ENCODE data around the gene HSD17B12. TPM values are rescaled to one million over a fixed set of nuclear protein-coding genes. Genes with fewer than 3 reads are reported as not detected.

The HSD17B12 gene
- total and polyA plus RNA-seq, 7 experiments from 2014 or later = 20.3 to 39.5 (median 24.7) TPM

DNA sequence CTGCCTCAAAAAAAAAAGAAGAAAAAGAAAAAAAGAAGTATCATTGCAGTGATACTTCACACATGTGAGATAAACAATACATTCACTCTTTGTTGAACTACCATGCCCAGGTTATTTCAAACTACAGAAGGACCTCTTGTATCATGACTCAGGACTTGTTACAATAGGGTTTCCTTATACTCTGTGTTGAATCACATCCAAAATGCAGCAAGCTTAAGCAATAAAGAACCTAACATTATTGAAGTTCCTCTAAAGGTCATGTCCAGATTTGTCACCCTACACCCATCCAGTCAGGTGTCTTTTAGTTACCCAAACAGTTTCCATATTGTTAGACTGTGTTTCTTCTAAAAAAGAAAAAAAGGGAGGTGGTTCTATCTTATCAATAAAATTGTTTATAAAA is 173.2 kb downstream of the HSD17B12 start:
- intact Hi-C loops (cut with micrococcal nuclease) = loop anchor here (5.0 to 10.0 kb wide), 2 partner anchors 281 to 359 kb away; no protein-coding TSS in a partner anchor
- Histone ChIP-seq H3K4me3 (ENCODE audit: low read length) (no peak overlapping the region), H3K4me1 (ENCODE audit: control insufficient read depth in 2 of 2, insufficient read depth in 2 of 2, low read length in 2 of 2) (no peaks in the 10 kb centered on the region), H3K36me3 (ENCODE audit: control insufficient read depth in 2 of 3, insufficient read depth in 3 of 3, low read length in 3 of 3) (peaks cover 0 to 11% (median 0%) of the 10 kb centered on the region in 3 experiments), H3K27ac (ENCODE audit: low read depth, low read length) (no peak overlapping the region), H3K9me3 (ENCODE audit: control insufficient read depth in 2 of 3, low read length in 3 of 3) (no peaks in the 10 kb centered on the region), H3K27me3 (ENCODE audit: control insufficient read depth in 2 of 2, insufficient read depth in 2 of 2, low read length in 2 of 2) (no peaks in the 10 kb centered on the region)
- Mint-ChIP-seq H3K4me1 (peaks cover 4 to 7% (median 6%) of the 10 kb centered on the region in 7 donors), H3K36me3 (peaks cover 0 to 18% (median 5%) of the 10 kb centered on the region in 5 donors), H3K27ac (no peak overlapping the region), H3K27me3 (no peaks in the 10 kb centered on the region), H3K9me3 (no peaks in the 10 kb centered on the region), H3K4me3 (no peak overlapping the region)
- DNase-seq = no peak
- POLR2A ChIA-PET = no interaction called here
- CTCF ChIA-PET = interaction anchor here (0.6 kb wide), 1 partner anchor 88 kb away, joined by 5 read pairs; no protein-coding TSS in a partner anchor
- ATAC-seq = no peak

DNA sequence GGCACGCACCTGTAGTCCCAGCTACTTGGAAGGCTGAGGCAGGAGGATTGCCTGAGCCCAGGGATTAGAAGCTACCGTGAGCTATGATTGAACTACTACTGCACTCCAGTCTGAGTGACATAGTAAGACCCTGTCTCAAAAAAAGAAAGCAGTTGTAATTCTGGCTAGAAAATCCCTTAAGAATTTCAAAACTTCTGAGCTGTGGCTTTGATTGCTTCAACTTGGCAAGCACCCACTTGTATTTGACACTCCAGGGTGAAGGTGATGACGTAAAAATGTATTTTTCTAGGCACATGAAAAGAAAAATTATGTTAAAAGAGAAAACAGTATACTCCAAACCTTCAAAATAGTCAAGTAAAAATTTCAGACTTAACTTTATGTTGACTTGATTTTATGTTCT is 176.5 kb downstream of the HSD17B12 start:
- no peaks in the 10 kb centered on the region for H3K27me3 ChIP-seq (ENCODE audit: control insufficient read depth in 2 of 2, insufficient read depth in 2 of 2, low read length in 2 of 2)
- no peak for DNase-seq
- H3K4me3 ChIP-seq (ENCODE audit: low read length) = no peak overlapping the region
- Mint-ChIP-seq H3K4me3 (no peak overlapping the region), H3K4me1 (no peaks in the 10 kb centered on the region), H3K27me3 (no peaks in the 10 kb centered on the region), H3K36me3 (peaks cover 0 to 17% (median 0%) of the 10 kb centered on the region in 5 donors), H3K27ac (no peak overlapping the region), H3K9me3 (peaks cover 0 to 10% (median 3%) of the 10 kb centered on the region in 11 donors)
- intact Hi-C loops (cut with micrococcal nuclease) = loop anchor here in 1 of 2 donors (10.0 kb wide), 1 partner anchor 362 kb away; no protein-coding TSS in a partner anchor
- H3K36me3 ChIP-seq (ENCODE audit: control insufficient read depth in 2 of 3, insufficient read depth in 3 of 3, low read length in 3 of 3) = peaks cover 0 to 11% (median 0%) of the 10 kb centered on the region in 3 experiments
- CTCF ChIA-PET = no interaction called here
- H3K4me1 ChIP-seq (ENCODE audit: control insufficient read depth in 2 of 2, insufficient read depth in 2 of 2, low read length in 2 of 2) = no peaks in the 10 kb centered on the region
- no peaks in the 10 kb centered on the region for H3K9me3 ChIP-seq (ENCODE audit: control insufficient read depth in 2 of 3, low read length in 3 of 3)
- POLR2A ChIA-PET = no interaction called here
- no peak overlapping the region for H3K27ac ChIP-seq (ENCODE audit: low read depth, low read length)
- no peak for ATAC-seq

DNA sequence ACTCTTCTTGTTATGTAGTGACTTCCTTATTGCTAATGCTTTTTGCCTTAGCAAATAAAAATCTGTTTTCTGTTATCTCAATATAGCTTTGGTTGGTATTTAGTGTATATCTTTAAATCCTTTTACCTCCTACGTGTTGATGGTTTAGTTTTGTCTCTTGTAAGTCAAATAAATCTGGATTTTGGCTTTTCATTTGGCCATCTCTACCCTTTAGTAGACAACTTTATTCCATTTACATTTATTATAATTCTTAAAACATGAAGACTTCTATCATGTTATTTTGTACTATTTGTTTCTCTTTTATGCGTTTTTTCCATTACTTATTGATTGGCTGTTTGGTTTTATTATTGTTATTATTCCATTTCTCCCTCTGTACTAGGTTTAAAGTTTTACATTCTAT is 180.6 kb downstream of the HSD17B12 start:
- no peak overlapping the region for H3K27ac ChIP-seq (ENCODE audit: low read depth, low read length)
- H3K4me3 ChIP-seq (ENCODE audit: low read length) = no peak overlapping the region
- no peak for DNase-seq
- Mint-ChIP-seq H3K27me3 (peaks cover 0 to 27% (median 9%) of the 10 kb centered on the region in 5 donors), H3K9me3 (peaks cover 0 to 14% (median 3%) of the 10 kb centered on the region in 11 donors), H3K4me1 (no peaks in the 10 kb centered on the region), H3K4me3 (no peak overlapping the region), H3K27ac (no peak overlapping the region), H3K36me3 (peaks cover 0 to 7% (median 0%) of the 10 kb centered on the region in 5 donors)
- CTCF ChIA-PET = no interaction called here
- no peaks in the 10 kb centered on the region for H3K36me3 ChIP-seq (ENCODE audit: control insufficient read depth in 2 of 3, insufficient read depth in 3 of 3, low read length in 3 of 3)
- ATAC-seq = no peak
- H3K9me3 ChIP-seq (ENCODE audit: control insufficient read depth in 2 of 3, low read length in 3 of 3) = no peaks in the 10 kb centered on the region
- no peaks in the 10 kb centered on the region for H3K4me1 ChIP-seq (ENCODE audit: control insufficient read depth in 2 of 2, insufficient read depth in 2 of 2, low read length in 2 of 2)
- POLR2A ChIA-PET = interaction anchor here (0.6 kb wide), 1 partner anchor 663 kb away, joined by 3 read pairs; no protein-coding TSS in a partner anchor
- no peaks in the 10 kb centered on the region for H3K27me3 ChIP-seq (ENCODE audit: control insufficient read depth in 2 of 2, insufficient read depth in 2 of 2, low read length in 2 of 2)
- intact Hi-C loops (cut with micrococcal nuclease) = no loop called here

DNA sequence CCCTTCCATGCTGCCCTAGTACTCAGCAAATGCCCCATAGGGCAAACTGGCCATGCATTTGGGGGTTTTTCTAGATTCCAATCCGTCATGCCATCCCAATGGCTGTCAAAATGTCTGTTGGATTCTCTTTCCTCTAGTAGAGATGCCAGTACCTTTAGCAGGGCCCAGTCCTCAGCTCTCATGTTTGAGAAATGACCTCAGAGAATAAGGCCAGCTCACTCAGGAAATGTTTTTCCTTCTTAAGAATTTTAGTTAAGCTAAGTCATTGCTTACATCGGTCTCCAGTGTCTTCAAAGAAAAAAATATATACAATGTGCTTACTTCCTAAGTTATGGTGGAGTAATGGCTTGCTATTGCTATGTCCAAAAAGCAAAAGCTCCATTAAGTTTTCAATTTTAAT is 186.0 kb downstream of the HSD17B12 start:
- peaks cover 8 to 27% (median 11%) of the 10 kb centered on the region in 7 donors for H3K4me1 Mint-ChIP-seq
- H3K4me1 ChIP-seq (ENCODE audit: control insufficient read depth in 2 of 2, insufficient read depth in 2 of 2, low read length in 2 of 2) = peaks cover 8 to 17% of the 10 kb centered on the region in 2 donors
- no peak overlapping the region for H3K27ac Mint-ChIP-seq
- H3K9me3 Mint-ChIP-seq = peaks cover 0 to 9% (median 2%) of the 10 kb centered on the region in 11 donors
- H3K4me3 Mint-ChIP-seq = no peak overlapping the region
- H3K36me3 Mint-ChIP-seq = peaks cover 0 to 6% (median 3%) of the 10 kb centered on the region in 5 donors
- ChIA-PET CTCF (no interaction called here), POLR2A (no interaction called here)
- H3K27ac ChIP-seq (ENCODE audit: low read depth, low read length) = no peak overlapping the region
- H3K9me3 ChIP-seq (ENCODE audit: control insufficient read depth in 2 of 3, low read length in 3 of 3) = no peaks in the 10 kb centered on the region
- intact Hi-C loops (cut with micrococcal nuclease) = loop anchor here in 1 of 2 donors (5.0 kb wide), 1 partner anchor 554 kb away; the partner anchor contains the start of gene API5
- H3K27me3 Mint-ChIP-seq = peaks cover 4 to 53% (median 9%) of the 10 kb centered on the region in 5 donors
- ATAC-seq (no peak), DNase-seq (no peak)
- no peaks in the 10 kb centered on the region for H3K36me3 ChIP-seq (ENCODE audit: control insufficient read depth in 2 of 3, insufficient read depth in 3 of 3, low read length in 3 of 3)
- no peak overlapping the region for H3K4me3 ChIP-seq (ENCODE audit: low read length)
- no peaks in the 10 kb centered on the region for H3K27me3 ChIP-seq (ENCODE audit: control insufficient read depth in 2 of 2, insufficient read depth in 2 of 2, low read length in 2 of 2)

DNA sequence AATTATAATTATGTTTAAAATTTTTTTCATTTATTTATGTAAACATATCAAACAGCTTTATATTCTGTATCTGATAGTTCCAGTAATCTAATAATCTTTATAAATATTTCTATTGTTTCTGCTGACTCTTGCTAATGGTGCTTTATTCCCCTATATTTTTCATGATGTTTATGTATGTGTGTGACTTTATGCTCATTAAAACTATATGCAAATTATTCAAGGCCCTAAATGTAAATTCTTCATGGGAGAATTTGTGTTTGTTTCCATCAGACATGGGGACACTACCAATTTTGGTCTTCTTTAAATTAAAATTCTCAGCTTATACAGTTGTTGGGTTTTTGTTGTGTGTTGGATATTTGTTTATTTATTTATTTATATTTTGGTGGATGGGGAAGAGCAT is 186.4 kb downstream of the HSD17B12 start:
- Histone ChIP-seq H3K4me3 (ENCODE audit: low read length) (no peak overlapping the region), H3K27me3 (ENCODE audit: control insufficient read depth in 2 of 2, insufficient read depth in 2 of 2, low read length in 2 of 2) (no peaks in the 10 kb centered on the region), H3K4me1 (ENCODE audit: control insufficient read depth in 2 of 2, insufficient read depth in 2 of 2, low read length in 2 of 2) (peaks cover 8 to 17% of the 10 kb centered on the region in 2 donors), H3K36me3 (ENCODE audit: control insufficient read depth in 2 of 3, insufficient read depth in 3 of 3, low read length in 3 of 3) (no peaks in the 10 kb centered on the region), H3K27ac (ENCODE audit: low read depth, low read length) (no peak overlapping the region), H3K9me3 (ENCODE audit: control insufficient read depth in 2 of 3, low read length in 3 of 3) (no peaks in the 10 kb centered on the region)
- DNase-seq = no peak
- intact Hi-C loops (cut with micrococcal nuclease) = loop anchor here in 1 of 2 donors (5.0 kb wide), 1 partner anchor 555 kb away; the partner anchor contains the start of gene API5
- POLR2A ChIA-PET = no interaction called here
- CTCF ChIA-PET = no interaction called here
- H3K27me3 Mint-ChIP-seq = peaks cover 6 to 56% (median 12%) of the 10 kb centered on the region in 5 donors
- H3K27ac Mint-ChIP-seq = no peak overlapping the region
- no peak overlapping the region for H3K4me3 Mint-ChIP-seq
- H3K4me1 Mint-ChIP-seq = peaks cover 8 to 27% (median 11%) of the 10 kb centered on the region in 7 donors
- no peak for ATAC-seq
- H3K36me3 Mint-ChIP-seq = peaks cover 0 to 6% (median 3%) of the 10 kb centered on the region in 5 donors
- peaks cover 0 to 9% (median 2%) of the 10 kb centered on the region in 11 donors for H3K9me3 Mint-ChIP-seq

DNA sequence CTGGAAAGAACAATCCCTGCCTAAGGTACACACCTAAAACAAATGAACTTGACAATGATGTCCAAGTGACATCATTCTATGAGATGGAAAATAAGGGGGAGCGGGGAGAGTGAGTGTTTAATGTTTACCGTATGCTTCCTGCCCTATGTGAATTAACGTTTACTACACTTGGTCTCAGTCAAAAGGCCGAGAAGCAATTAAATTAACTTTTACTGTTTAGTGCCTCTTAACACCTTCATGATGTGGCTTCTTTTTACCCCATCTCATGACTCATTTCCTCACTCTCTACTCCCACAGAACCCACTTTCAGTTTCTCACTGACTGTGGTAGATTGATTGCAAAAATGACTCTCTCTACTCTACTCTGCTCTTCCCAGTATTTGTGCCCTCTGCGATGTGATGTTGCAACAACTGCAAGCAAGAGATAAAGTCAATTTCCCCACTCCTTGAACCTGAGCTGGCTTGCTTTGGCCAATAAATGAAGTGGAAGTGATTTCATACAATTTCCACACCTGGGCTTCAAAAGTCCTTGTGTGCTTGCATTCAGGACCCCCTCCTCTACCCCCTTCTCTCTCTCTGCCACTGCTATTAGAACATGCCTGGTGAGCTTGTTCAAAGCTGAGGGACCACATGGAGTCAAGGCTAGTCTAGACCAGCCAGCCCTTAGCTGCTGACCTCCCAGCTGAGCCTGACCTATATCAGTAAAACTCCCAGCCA is 188.5 kb downstream of the HSD17B12 start:
- peaks cover 0 to 6% (median 0%) of the 10 kb centered on the region in 11 donors for H3K9me3 Mint-ChIP-seq
- H3K36me3 ChIP-seq (ENCODE audit: control insufficient read depth in 2 of 3, insufficient read depth in 3 of 3, low read length in 3 of 3) = no peaks in the 10 kb centered on the region
- H3K4me1 ChIP-seq (ENCODE audit: control insufficient read depth in 2 of 2, insufficient read depth in 2 of 2, low read length in 2 of 2) = peaks cover 8 to 17% of the 10 kb centered on the region in 2 donors
- peaks cover 0 to 6% (median 3%) of the 10 kb centered on the region in 5 donors for H3K36me3 Mint-ChIP-seq
- no peaks in the 10 kb centered on the region for H3K27me3 ChIP-seq (ENCODE audit: control insufficient read depth in 2 of 2, insufficient read depth in 2 of 2, low read length in 2 of 2)
- peak in 4 of 9 donors; percentile 8 to 58 (median 12) for DNase-seq
- ATAC-seq = peak; percentile 99
- H3K4me3 Mint-ChIP-seq = peak overlapping the region; percentile 2 to 65 (median 58)
- peaks cover 21 to 68% (median 24%) of the 10 kb centered on the region in 5 donors for H3K27me3 Mint-ChIP-seq
- POLR2A ChIA-PET = no interaction called here
- intact Hi-C loops (cut with micrococcal nuclease) = loop anchor here (1.0 to 5.0 kb wide), 4 partner anchors 11 to 557 kb away; partner anchors contain the start of genes ALKBH3 (in 2 of the 2), API5 (in 1 of the 2) and HSD17B12 (in 1 of the 2)
- H3K9me3 ChIP-seq (ENCODE audit: control insufficient read depth in 2 of 3, low read length in 3 of 3) = no peaks in the 10 kb centered on the region
- peak overlapping the region in 5 of 9 donors; percentile 28 to 82 (median 62) for H3K27ac Mint-ChIP-seq
- CTCF ChIA-PET = interaction anchor here (0.6 kb wide), 1 partner anchor 87 kb away, joined by 4 read pairs; no protein-coding TSS in a partner anchor
- peak overlapping the region; percentile 12 for H3K4me3 ChIP-seq (ENCODE audit: low read length)
- H3K27ac ChIP-seq (ENCODE audit: low read depth, low read length) = no peak overlapping the region
- H3K4me1 Mint-ChIP-seq = peaks cover 8 to 27% (median 11%) of the 10 kb centered on the region in 7 donors
